ENCODE data around the gene MIS18BP1. TPM values are rescaled to one million over a fixed set of nuclear protein-coding genes. Genes with fewer than 3 reads are reported as not detected.

Gene MIS18BP1
- total and polyA plus RNA-seq, 9 of the 15 experiments (the other 6 are each of a cell fraction or from before 2014, with no cell fraction given): 5.0 to 29.1 (median 19.1) TPM

- no peak for TF ChIP-seq E2F8 (IDR thresholded peaks at IDR 0.05; ENCODE audit: low read depth, partially characterized antibody)
- no peak for TF ChIP-seq TBP (optimal IDR thresholded peaks at IDR 0.05; ENCODE audit: low read depth, low read length)
- TF ChIP-seq XRCC5 (IDR thresholded peaks at IDR 0.05; ENCODE audit: low read depth, low read length): no peak
- TF ChIP-seq ETV1 (tag; conservative IDR thresholded peaks at IDR 0.05; ENCODE audit: low read depth): no peak
- TF ChIP-seq GABPB2 (CRISPR knock-in tag; conservative IDR thresholded peaks at IDR 0.05): no peak
These were observed 37.5 kb upstream of the MIS18BP1 start (continued) for GRCh38 chr14:45290547-45290946.

- ChIA-PET CTCF (ENCODE audit: low intra/inter-chr PET ratio) (no interaction called here), POLR2A (no interaction called here)
- Histone ChIP-seq H4K20me1 (replicated peaks; ENCODE audit: control insufficient read depth, insufficient read depth, low read length) (no peaks in the 10 kb centered on the region), H3K36me3 (ENCODE audit: control insufficient read depth, insufficient read depth, low read length) (no peaks in the 10 kb centered on the region), H3K4me3 (no peak overlapping the region), H3K27me3 (ENCODE audit: control insufficient read depth in 2 of 2, insufficient read depth in 2 of 2, low read length in 2 of 2) (no peaks in the 10 kb centered on the region), H3K9me3 (replicated peaks; ENCODE audit: control insufficient read depth, insufficient read depth, low read depth, low read length) (no peaks in the 10 kb centered on the region), H3K9me1 (ENCODE audit: control insufficient read depth, insufficient read depth, low read length) (no peaks in the 10 kb centered on the region), H3K4me1 (replicated peaks in 1 of 2; ENCODE audit: control insufficient read depth in 2 of 2, insufficient read depth in 2 of 2, low read length in 2 of 2) (no peaks in the 10 kb centered on the region), H3K27ac (ENCODE audit: extremely low read depth, low read depth, low read length) (no peak overlapping the region), H3K79me2 (ENCODE audit: control insufficient read depth, insufficient read depth, low read length) (no peaks in the 10 kb centered on the region), H3K9ac (ENCODE audit: insufficient read depth in 1 of 2, low read depth in 2 of 2, low read length in 2 of 2) (no peak overlapping the region), H3K4me2 (ENCODE audit: insufficient read depth, low read length) (no peak overlapping the region), H2AFZ (ENCODE audit: low read depth, low read length) (no peak overlapping the region)
- intact Hi-C loops (cut with micrococcal nuclease) (no loop called here), in situ Hi-C loops (cut with MboI) (no loop called here)
- TF ChIP-seq CTCF (IDR thresholded peaks at IDR 0.05 in 2 of 3, conservative IDR thresholded peaks at IDR 0.05 in 1 of 3; ENCODE audit: insufficient read depth in 2 of 3, low read depth in 1 of 3, low read length in 3 of 3): peak in 1 of 3 experiments; percentile 22; a peak in 1 of 6 replicates
- TF ChIP-seq RAD21 (CRISPR knock-in tag; conservative IDR thresholded peaks at IDR 0.05 in 1 of 2, IDR thresholded peaks at IDR 0.05 in 1 of 2): peak in 1 of 2 experiments; percentile 12; a peak in 1 of 4 replicates
- no peak for TF ChIP-seq RBM25 (IDR thresholded peaks at IDR 0.05; ENCODE audit: low read depth, low read length, severe bottlenecking)
- no peak for TF ChIP-seq ZFX (CRISPR knock-in tag; IDR thresholded peaks at IDR 0.05)
- WGBS (ENCODE audit: insufficient coverage, low coverage, missing lambda C conversion rate): 0% methylated on average over 2 of the region's 2 CpGs
- BruUV-seq (replicated peaks): no TSS peak
- no peak for FAIRE-seq
- no peak for DNase-seq (ENCODE audit: extremely low read depth in 1 of 4, low spot score in 3 of 4)
- ATAC-seq: no peak
These were observed 34.6 kb upstream of the MIS18BP1 start for GRCh38 chr14:45287610-45288009.

Data from K562 (cell line).